DND-41 (cell line): ENCODE data around the gene YWHAG.

Experiments
- CTCF ChIP-seq: IDR thresholded peaks from 2 replicates; pipeline ENCODE4 v1.5.1; 2012; ENCODE audit warnings: borderline replicate concordance, low read length, moderate library complexity, mild to moderate bottlenecking; ENCODE audit not compliant: poor library complexity, severe bottlenecking; ENCODE audit errors: extremely low read depth
- EZH2 ChIP-seq: IDR thresholded peaks from 3 replicates; pipeline ENCODE4 v1.6.1; 2012; ENCODE audit warnings: borderline replicate concordance, low read depth, mild to moderate bottlenecking, moderate library complexity, low read length, inconsistent platforms; ENCODE audit not compliant: severe bottlenecking

GRCh38 chr7:76336094-76336493, 22.7 kb downstream of the YWHAG start:
- TF ChIP-seq CTCF (no peak), EZH2 (no peak)
